Cardiac muscle cell (in vitro differentiated cells and primary cell): ENCODE measurements around the gene RASSF4. TPM values are rescaled to one million over a fixed set of nuclear protein-coding genes. Genes with fewer than 3 reads are reported as not detected.

Experiments used
- DNase-seq, 2 donors: peaks; one replicate each; pipeline versions ENCODE4 v3.0.0 to v3.0.0-alpha.2; 2010 to 2017; ENCODE audit warnings: low read depth in 1 of 2, low spot score in 1 of 2
- H3K27ac ChIP-seq: fragments of 200-600 bp; sonication (generic); 2 replicates; pipeline ENCODE4 v1.5.1; 2016
- H3K27me3 ChIP-seq: fragments of 200-600 bp; sonication (generic); 2 replicates; pipeline ENCODE4 v1.6.0; 2016; ENCODE audit warnings: control low read depth
- H3K36me3 ChIP-seq: fragments of 200-600 bp; sonication (generic); 2 replicates; pipeline ENCODE4 v1.5.1; 2016; ENCODE audit warnings: control low read depth
- H3K4me1 ChIP-seq: fragments of 200-600 bp; sonication (generic); 2 replicates; pipeline ENCODE4 v1.8.1; 2017; ENCODE audit warnings: low read depth, mild to moderate bottlenecking, mixed run types
- H3K4me3 ChIP-seq: fragments of 200-600 bp; sonication (generic); 2 replicates; pipeline ENCODE4 v1.5.1; 2016; ENCODE audit warnings: mild to moderate bottlenecking
- H3K9me3 ChIP-seq: fragments of 200-600 bp; sonication (generic); 2 replicates; pipeline ENCODE4 v1.5.1; 2017; ENCODE audit warnings: low read depth, mild to moderate bottlenecking, control low read depth
- CTCF ChIP-seq: IDR thresholded peaks from 2 replicates; pipeline ENCODE4 v1.5.1; 2012; ENCODE audit warnings: low read depth, mild to moderate bottlenecking, low read length
- polyA plus RNA-seq: library from polyadenylated mRNA; unstranded; fragments of >200 nt; fragmentation: Nextera tagmentation; extraction: Ambion mirVana; gene quantifications from 2 replicates; pipeline ENCODE4 v1.2.1, GENCODE V29; 2016
- total RNA-seq: library from RNA; depleted of rRNA; stranded (reverse); fragments of >200 nt; gene quantifications from 2 replicates; pipeline ENCODE4 v1.2.3, GENCODE V29; 2016

RASSF4 gene
- total and polyA plus RNA-seq, 2 experiments from 2014 or later, result 63.6 to 70.7 TPM

GRCh38 chr10:44928462-44928861, 31.1 kb upstream of the RASSF4 start:
- no peaks in the 10 kb centered on the region for H3K27me3 ChIP-seq
- H3K4me3 ChIP-seq, result no peak overlapping the region
- H3K27ac ChIP-seq, result no peak overlapping the region
- H3K36me3 ChIP-seq, result no peaks in the 10 kb centered on the region
- no peak for DNase-seq
- TF ChIP-seq CTCF, result no peak
- no peaks in the 10 kb centered on the region for H3K9me3 ChIP-seq
- no peaks in the 10 kb centered on the region for H3K4me1 ChIP-seq

GRCh38 chr10:44929356-44930255, 30.0 kb upstream of the RASSF4 start:
- Histone ChIP-seq H3K4me1 (no peaks in the 10 kb centered on the region), H3K27ac (no peak overlapping the region), H3K4me3 (no peak overlapping the region), H3K9me3 (no peaks in the 10 kb centered on the region), H3K36me3 (no peaks in the 10 kb centered on the region), H3K27me3 (no peaks in the 10 kb centered on the region)
- TF ChIP-seq CTCF, result no peak
- no peak for DNase-seq

GRCh38 chr10:44930904-44931620, 28.5 kb upstream of the RASSF4 start:
- DNase-seq, result no peak
- Histone ChIP-seq H3K9me3 (no peaks in the 10 kb centered on the region), H3K36me3 (no peaks in the 10 kb centered on the region), H3K27me3 (no peaks in the 10 kb centered on the region), H3K4me3 (no peak overlapping the region), H3K4me1 (no peaks in the 10 kb centered on the region), H3K27ac (no peak overlapping the region)
- no peak for TF ChIP-seq CTCF

- DNase-seq, result no peak
These were observed 27.7 kb upstream of the RASSF4 start for GRCh38 chr10:44931621-44932516.

More at GRCh38 chr10:44931621-44932516, 27.7 kb upstream of the RASSF4 start:
- Histone ChIP-seq H3K4me3 (no peak overlapping the region), H3K9me3 (no peaks in the 10 kb centered on the region), H3K36me3 (no peaks in the 10 kb centered on the region), H3K27me3 (no peaks in the 10 kb centered on the region), H3K27ac (no peak overlapping the region), H3K4me1 (no peaks in the 10 kb centered on the region)
- TF ChIP-seq CTCF, result no peak
